ENCODE results near the gene C5orf58.

C5orf58 gene, protein sequence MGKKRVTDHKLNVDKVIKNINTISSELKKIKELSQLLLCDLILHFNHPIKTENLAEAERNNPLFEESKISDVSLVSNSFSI

DNA sequence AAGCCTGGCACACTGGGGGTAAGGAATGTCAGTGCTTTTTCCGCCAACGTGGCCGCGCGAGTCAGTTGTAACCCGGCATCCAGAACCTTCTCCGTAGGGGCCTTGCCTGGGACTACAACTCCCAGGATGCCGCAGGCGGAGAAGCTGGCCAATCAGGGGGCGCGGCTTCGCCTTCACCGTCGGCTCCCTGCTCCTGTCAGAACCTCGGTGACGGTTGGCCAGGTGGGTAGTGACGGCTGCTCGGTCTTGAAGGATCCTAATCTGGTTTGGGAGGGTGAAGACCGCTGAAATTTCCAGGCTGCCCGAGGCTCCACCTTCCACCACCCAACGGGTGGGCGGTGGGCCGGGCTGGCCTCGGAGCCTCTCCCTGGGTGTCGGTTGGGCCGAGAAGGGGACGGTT is at the start of gene C5orf58:
Gene C5orf58 (plus strand): TSS at position 200 of the 400 bp plus-strand sequence. CDS start 1,992 bp downstream, outside the sequence.
- no peak for DNase-seq

DNA sequence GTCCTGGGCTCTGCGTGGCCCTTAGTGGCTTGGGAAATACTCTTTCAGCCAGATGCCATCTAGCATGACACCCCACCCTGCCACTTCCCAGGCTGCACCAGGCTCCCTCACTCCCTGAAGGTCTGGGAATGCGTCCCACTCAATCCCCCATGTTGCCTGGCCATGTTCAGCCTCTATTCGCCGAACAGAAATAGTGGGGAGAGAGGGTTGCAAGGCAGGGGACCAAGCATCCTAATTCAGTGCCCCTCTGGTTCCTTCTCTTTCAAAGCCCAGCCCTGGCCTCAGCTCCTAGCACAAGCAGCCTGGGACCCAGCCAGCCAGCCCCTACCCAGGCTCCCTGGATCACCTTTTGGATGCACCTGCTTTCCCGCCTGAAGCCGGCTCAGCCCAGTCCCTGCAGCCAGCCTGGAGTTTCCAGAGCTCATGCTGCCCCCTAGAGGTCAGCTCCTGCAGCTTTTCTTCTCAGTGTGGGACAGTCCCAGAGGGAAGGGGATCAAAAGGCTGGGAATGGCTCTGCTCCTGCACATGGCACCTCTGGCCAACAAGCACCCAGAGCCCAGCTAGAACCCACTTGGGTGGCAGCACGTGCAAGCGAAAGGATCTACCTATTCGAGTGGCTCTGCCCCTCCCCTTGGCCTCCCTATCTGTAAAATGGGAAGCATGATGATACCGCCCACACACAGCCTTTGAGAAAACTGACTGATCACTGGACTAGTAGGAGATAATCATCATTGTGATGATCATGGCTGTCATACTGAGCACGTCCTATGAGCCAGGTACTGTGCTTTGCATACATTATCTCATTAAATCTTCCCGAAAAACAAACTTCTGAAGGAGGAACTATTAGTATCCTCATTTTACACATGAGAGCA is 48.7 kb upstream of the C5orf58 start:
- DNase-seq: peak; percentile 34

DNA sequence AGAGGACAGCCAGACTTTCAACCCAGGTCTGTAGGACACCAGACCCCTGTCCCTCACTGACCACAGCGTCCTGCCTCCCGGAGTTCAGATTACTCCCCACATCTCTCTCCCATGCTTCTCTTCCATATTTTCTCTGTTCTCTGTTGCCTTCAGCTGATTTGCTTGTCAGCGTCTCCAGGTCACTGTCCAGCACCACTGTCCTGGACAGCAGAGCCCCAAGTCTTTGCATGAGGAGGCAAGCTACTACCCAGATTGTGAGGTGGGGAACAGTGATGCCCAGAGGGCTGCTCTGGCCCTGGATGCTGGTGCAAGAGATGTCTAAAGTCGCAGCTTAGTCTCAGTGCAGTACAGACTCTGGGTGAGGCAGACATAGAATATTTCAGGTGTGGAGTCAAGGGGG is 48.0 kb upstream of the C5orf58 start:
- DNase-seq: no peak

DNA sequence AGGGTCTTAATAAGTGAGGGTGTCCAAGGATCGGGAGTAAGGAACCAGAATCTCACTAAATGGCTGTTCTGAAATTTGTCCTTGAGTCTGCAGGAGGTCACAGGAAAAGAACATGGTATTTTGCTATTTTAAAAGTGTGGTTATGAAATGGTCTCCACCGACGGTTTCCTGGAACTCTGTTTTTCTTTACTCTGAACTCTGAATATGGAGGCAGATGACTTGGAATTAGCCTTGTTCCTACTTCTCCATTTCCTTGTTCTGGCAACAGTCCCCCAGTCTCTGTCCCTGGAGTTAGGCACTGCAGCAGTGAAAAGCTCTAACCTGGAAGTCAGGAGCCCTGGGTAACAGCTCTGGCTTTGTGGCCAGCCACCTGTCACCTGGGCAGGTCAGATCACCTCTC is 46.6 kb upstream of the C5orf58 start:
- DNase-seq: no peak

DNA sequence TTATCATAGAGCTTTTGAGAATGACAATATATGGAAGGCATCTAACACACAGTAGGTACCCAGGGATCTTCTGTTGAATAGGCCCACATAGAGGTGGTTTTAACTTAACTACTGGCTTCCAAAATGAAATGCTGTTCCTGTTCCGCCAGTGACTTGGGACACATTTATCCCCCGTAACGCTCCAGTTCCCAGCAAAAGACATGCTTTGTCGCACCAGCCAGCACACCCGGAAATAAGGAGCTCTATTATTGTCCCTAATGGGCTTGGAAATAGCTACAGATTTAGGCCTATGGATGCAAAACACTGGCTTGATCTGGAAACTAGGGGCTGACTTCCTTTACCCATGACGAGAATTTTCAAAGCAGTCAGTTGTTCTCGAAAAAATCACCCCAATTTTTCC is 45.9 kb upstream of the C5orf58 start:
- DNase-seq: no peak

DNA sequence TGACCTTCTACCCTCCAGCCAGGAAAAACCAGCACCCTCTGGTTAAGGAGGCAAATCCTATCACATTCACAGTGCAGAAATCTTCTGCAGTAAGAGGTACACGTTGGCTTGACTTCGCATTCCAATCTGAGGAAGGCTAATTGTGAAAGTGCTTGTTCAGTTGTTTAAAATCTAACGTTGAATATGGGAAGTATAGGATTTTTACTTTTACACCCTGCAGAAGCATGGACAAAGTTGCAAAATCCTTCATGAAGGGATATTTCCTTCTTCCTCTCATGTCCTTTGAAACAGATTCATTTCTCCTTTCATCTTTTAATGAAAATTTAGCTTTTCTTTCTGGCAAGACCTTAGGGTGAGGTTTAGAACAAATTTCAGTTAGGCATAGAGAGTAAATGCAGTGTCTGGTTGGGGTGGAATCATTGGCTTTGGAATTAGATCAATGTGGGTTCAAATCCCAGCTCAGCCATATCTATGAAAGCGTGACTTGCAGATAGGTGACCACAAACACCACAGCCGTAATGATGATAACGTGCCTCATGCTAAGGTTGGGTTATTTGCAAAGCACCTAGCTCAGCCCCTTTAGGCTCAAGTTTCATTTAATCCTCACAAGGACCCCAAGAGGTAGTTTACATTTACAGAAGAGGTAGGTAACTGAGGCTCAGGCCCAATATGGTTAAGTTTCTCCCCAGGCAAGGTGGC is 42.2 kb upstream of the C5orf58 start:
- DNase-seq: no peak

DNA sequence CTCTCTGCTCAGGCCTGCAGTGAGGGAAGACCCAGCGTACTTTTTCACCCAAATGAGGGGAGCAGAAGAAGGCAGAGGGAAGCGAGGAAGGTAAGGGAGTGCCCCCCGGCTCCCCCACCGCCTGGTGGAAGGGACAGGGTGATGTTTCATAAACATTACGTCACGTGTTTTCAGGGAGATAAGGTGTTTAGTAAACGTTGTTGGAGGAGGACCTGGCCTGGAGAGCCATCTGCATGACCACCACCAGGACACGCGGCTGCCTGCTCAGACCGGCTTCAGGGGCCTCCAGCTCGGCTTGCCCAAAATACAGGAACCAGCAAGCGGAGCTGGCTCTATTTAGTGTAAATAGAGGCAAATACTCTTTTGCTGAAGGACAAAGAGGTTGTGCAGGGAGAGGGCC is 40.0 kb upstream of the C5orf58 start:
- no peak for DNase-seq

DNA sequence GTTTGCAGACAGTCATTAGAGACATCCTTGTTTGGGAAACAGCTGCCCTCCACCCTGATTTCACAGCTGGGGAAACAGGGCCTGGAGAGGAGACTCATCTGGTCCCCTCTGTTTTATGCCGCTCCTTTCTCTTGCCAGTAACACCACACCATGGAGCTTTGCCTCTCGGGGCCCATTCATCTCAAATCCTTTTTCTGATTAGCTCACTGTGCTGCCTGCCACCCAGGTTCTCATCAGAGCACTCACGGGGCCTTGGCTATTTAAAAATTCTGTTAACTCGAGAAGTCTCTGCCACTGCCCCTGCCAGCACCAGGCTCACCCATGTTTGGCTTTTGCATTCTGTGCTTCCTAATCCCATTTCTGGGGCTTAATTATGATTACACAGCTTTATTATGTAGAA is 36.8 kb upstream of the C5orf58 start:
- DNase-seq: no peak

DNA sequence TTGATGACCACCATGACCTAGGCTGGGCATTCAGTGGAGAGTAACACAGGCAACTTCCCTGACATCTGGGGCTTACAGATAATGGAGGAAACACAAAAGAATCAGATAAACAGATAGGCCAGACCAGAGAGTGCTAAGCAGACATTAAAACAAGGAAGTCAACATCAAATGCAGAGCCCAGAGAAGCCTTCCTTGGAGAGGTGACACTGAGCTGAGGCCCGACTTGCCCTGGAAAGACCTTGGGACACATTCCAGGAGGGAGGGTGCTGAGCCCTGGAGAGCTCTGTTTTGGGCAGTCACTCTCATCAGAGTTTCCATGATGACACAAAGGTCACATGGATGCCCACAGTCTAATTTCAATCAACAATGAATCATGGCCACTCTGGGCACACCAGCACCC is 31.9 kb upstream of the C5orf58 start:
- no peak for DNase-seq

DNA sequence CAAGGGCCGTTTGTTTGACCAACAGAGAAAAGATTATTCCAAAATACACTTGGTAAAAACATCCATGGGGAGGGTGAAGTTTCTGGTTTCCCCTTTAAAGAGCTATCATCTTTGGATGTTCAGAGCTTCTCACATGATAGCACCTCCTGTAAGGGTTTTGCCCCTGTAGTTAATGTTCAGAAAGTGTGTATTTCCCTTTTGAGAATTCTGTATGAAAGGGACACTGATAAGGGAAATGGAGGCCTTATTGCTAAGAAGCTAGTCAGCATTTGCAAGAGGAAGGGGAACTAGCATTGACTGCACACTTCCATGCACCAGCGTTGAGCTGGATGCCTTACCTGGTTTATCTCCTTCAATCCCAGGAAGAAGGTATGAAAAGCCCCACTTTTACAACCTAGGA is 31.5 kb upstream of the C5orf58 start:
- DNase-seq: no peak

DNA sequence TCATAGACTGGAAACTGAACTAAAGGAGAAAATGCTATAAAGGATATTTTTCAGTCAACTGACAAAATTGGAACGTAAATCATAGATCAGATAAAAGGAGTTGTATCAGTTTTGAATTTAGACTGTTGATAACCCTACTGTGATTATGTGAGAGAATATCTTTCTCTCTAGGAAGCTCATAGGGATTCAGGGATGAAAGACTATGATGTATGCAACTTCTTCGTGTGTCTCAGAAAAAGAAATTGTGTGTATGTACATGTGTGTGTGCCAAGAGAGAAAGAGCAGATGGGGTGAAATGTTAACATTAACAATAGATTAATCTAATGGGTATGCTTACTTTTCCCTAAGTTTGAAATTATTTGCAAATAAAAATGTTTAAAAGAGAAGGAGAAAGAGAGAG is 30.7 kb upstream of the C5orf58 start:
- no peak for DNase-seq

DNA sequence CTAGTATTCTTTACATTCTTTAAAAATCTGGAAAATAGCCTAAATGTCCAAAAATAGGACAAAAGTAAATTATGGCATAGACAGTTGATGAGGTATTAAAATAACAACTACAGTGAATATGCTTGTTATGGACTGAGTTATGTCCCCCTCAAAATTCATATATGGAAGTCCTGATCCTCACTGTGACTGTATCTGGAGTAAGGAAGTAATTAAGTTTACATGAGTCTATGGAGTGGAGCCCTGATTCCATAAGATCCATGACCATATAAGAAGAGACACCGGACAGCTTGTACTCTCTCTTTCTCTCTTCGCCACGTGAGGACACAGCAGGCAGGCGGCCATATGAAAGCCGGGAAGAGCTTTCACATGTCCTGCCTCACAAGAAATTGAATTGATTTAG is 28.6 kb upstream of the C5orf58 start:
- DNase-seq: no peak

DNA sequence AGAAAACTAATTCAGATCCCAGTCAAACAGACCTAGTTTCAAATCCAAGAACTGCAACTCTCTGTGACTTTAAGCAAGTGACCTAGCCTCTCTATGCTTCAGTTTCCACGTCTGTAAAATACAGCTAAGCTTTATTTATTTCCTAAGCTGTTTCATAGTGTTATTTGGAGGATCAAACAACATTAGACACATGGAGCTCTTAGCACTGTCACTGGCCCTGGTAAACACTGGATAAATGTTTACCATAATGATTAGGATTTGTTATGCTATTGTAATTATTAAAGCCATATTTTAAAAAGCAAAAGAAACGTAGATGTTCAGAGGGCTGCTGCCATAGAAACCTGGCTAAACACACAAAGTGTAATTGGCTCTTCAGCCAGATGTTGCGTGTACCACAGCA is 26.6 kb upstream of the C5orf58 start:
- DNase-seq: no peak

DNA sequence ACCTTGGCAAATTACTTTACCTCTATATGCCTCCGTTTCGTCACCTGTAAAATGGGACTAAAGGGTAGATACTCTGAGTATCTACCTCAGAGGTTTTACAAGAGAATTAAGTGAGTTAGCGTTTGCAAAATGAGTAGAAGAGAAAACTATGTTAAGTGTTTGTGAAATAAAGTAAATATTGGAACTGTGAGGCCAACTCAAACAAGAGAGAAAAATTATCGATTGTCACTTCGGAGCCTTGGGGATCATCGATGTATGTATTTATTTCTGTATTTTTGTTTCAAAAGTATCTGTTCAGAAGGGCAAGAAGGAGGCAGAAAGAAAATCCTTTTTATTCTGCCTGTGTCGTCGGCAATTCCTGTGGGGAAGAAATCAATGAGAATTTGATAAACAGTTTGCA is 25.8 kb upstream of the C5orf58 start:
- no peak for DNase-seq

DNA sequence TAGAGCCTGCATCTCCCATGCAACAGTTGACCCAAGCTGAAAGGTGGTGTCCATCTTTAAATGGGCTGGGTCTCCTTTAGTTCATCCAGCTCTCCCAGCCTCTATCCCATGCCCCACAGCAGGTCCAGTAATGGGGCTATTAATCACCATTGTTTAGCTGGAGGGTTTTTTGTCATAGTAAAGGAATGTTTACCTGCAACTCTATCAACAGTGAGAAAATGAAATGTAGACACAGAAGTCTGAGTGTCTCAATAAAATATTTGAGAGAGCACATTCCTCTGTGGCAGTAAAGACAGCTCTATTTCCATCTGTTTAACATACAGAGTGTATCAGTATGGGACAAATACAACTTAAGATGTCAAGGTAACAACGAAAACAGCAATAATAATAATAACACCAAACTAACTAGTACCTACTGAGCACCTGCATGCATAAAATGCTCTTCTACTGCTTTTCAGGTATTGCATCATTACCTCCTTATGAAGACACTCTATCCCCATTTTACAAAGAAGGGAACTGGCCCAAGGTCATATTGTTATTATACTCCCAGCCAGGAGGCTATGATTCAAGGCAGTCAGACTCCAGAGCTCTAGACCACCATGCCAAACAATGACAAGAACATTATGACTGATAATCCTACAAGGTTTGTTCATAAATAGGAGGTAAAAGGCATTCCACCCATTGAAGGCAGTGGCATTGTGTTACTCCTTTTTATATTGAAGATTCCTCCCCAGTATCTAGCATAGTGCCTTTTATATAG is 21.0 kb upstream of the C5orf58 start:
- no peak for DNase-seq

DNA sequence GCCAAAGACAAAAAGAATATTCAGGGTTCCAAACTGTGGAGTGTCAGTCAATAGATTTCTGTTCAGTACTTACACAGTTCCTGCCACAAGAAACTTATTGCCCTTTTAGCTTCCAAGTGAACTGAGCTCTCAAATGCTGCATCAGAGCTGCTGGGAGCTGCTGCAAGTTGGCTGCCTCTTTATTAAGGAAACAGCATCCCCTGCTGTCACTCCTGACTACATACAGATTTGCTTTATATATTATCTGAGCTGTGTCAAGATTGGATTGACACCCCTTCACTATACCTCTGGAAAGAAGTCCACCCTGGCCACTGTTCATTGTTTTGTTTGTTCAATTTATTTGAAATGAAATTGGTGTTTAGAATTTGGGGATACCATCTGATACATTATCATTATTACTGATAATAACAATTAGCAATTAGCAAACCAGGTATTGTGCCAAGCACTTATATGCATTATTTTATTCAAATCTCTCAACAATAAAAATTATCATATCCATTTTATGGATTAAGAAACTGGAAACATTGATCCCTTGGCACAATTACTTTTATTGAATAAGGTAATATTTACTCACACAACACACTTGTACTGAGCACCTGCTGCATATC is 16.4 kb upstream of the C5orf58 start:
- peak; percentile 46 for DNase-seq

DNA sequence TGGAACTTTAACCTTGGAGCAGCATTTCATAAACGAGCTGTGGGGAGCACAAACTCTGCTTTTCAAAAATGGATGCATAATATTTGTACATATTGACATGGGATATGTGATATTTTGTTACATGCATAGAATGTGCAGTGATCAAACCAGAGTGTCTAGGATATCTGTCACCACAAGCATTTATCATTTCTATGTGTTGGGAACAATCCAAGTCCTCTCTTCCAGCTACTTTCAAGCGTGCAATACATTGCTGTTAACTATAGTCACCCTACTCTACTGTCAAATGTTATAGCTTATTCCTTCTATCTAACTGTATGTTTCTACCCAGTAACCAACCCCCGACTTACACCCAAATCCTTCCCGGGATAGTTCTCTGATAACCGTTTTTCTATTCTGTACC is 15.0 kb upstream of the C5orf58 start:
- no peak for DNase-seq

DNA sequence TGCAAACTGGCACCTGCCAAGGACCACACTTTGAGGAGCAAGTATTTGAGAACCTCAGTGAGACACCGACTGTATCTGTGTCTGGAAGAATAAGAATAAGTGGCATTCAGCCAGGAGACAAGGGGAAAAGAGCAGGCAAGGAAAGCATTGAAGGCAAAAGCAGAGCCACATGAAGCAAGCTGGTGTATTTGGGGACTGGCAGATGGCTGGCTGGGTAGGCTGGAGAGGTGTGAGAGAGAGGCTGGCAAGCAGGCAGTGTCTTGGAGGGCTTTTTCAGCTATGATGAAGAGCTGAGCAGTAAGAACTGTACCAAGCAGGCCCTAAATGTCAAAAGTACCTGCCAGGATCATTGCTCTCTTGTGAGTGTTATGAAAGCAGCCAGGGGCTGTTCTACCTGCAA is 14.1 kb upstream of the C5orf58 start:
- DNase-seq: no peak

DNA sequence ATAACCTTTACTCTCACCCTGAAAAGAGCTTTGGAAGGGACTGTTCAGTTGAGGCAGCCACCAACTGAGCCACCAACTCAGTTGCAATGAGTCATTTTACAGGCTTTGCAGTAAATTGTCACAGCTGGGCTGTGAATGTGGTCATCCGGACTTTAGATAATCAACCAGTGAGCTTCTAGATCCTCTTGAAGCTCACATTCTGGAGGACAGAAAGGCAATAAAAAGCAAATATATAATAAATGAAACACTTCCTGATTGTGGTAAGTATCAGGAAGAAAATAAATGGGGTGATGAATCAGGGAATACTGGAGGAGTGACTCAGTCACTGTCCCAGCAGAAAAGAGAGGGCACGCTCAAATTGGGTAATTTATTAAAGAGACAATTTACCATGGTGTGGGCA is 13.2 kb upstream of the C5orf58 start:
- DNase-seq: no peak

DNA sequence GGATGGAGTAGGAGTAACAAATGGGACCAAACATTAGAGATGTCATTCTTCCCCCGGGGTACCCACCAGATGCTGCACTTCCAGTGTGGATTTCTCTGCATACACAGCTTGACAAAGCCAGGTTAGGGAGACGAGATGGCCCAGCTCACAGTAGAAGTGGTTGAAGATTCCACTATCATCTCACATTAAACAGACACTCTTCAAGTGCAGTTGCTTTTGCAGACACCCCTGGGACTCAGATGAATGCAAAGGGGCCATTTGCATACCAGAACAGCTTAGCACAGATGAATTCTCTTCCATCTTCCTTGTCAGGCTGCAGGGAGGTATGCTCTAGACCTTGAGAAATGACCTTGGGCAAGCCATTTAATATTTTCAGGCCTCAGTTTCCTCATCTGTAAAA is 12.6 kb upstream of the C5orf58 start:
- DNase-seq: no peak

DNA sequence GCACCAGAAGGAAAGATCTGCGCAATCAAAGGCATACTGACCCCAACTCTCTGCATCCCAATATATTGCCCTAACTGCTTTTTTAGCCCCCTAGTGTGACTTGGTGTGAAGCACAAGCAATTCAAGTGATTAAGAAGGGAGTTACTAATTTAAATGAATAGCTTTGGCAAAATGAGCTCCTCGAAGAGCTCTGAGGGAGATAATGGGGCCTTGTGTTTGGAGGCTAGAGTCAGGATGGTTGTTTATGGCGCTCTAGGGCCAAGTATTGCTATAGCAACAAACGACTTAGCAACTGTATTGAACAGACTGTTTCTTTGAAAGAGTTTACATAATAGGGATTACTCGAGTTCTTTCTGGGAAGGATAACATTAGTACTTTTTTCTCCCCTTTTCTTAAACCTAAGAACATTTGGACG is 11.5 kb upstream of the C5orf58 start:
- DNase-seq: peak; percentile 30

DNA sequence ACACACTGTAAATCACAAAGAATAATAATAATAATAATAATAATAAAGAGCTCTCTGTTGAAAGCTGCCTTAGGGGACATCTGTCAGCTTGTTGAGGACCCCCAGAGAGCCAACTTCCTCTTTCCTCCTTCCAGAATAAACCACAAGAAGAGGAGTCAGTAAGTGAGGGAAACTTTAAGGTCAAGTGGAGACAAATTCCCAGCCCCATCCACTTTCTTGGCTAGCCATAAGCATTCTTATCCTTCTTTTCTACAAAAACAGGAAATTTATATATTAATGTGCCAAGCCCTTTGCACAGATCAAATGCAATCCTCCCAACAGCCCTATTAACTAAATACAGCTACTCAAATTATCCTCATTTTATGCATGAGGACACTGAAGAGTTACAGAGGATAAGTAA is 9.4 kb upstream of the C5orf58 start:
- no peak for DNase-seq

DNA sequence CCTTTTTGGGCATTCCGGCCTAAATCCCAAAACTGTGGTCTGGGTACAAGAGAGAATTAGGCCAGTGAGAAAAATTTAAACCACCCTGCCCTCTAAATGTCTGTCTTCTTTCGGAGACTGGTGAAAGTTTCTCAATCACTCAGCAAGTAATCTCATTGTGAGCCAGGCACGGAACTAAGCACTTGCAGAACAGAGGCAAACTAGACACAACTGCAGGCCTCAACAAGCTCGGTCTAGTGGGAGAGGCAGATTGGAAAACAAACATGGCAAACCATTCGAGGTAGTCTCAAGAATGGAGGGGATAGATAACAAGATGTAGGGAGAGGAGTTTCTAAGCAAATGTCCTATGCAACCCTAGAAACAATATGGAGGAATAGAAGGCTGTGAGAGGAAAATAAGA is 8.9 kb upstream of the C5orf58 start:
- DNase-seq: no peak
